ENCODE results near the gene CLN6. TPM values are rescaled to one million over a fixed set of nuclear protein-coding genes. Genes with fewer than 3 reads are reported as not detected.

CLN6 gene
- total RNA-seq, 3 donors from 2014 or later (not counting 1 experiment from before 2014, with no cell fraction given) = 14.9 to 19.0 (median 15.5) TPM

DNA sequence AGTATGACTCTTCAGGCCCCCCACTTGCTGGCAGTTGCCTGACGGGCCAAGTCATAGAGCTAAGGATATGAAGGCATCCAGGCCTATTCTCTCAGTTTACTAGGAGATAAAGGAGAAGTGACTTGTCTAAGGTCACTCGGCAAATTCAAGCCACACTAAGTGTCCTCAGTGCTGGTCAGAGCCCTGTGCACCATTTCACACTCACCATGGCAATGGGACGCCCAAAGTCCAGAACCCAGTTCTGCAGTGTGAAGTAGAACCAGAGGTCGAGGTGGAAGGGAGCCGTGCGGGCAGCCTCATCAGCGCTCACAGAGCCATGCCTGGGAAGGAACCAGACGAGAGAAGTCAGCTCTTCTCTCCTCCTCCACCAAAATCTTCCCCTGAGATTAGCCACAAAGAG lies 11.2 kb downstream of the CLN6 start:
- Histone ChIP-seq H3K4me3 (ENCODE audit: low read length) (no peak overlapping the region), H3K36me3 (ENCODE audit: control insufficient read depth, insufficient read depth, low read length) (peaks cover 4% of the 10 kb centered on the region), H3K9me3 (ENCODE audit: control insufficient read depth, insufficient read depth, low read length) (no peaks in the 10 kb centered on the region), H3K27ac (ENCODE audit: low read length) (no peak overlapping the region), H3K4me1 (ENCODE audit: control insufficient read depth, insufficient read depth, low read length) (no peaks in the 10 kb centered on the region), H3K27me3 (ENCODE audit: control insufficient read depth, insufficient read depth, low read length) (no peaks in the 10 kb centered on the region)
- no peak for DNase-seq
- no peaks in the 10 kb centered on the region for H3K9me3 Mint-ChIP-seq
- ATAC-seq = no peak
- H3K36me3 Mint-ChIP-seq = no peaks in the 10 kb centered on the region
- 94% methylated on average over 6 of the region's 8 CpGs for WGBS (ENCODE audit: insufficient coverage)
- H3K4me1 Mint-ChIP-seq = peaks cover 5% of the 10 kb centered on the region in 2 donors
- intact Hi-C loops (cut with micrococcal nuclease) = no loop called here
- no peak overlapping the region for H3K27ac Mint-ChIP-seq
- H3K27me3 Mint-ChIP-seq (ENCODE audit: low read depth in 2 of 2) = no peaks in the 10 kb centered on the region
- TF ChIP-seq, protein P1, sequence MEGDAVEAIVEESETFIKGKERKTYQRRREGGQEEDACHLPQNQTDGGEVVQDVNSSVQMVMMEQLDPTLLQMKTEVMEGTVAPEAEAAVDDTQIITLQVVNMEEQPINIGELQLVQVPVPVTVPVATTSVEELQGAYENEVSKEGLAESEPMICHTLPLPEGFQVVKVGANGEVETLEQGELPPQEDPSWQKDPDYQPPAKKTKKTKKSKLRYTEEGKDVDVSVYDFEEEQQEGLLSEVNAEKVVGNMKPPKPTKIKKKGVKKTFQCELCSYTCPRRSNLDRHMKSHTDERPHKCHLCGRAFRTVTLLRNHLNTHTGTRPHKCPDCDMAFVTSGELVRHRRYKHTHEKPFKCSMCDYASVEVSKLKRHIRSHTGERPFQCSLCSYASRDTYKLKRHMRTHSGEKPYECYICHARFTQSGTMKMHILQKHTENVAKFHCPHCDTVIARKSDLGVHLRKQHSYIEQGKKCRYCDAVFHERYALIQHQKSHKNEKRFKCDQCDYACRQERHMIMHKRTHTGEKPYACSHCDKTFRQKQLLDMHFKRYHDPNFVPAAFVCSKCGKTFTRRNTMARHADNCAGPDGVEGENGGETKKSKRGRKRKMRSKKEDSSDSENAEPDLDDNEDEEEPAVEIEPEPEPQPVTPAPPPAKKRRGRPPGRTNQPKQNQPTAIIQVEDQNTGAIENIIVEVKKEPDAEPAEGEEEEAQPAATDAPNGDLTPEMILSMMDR (IDR thresholded peaks at IDR 0.05) = no peak
- H3K4me3 Mint-ChIP-seq = no peak overlapping the region

DNA sequence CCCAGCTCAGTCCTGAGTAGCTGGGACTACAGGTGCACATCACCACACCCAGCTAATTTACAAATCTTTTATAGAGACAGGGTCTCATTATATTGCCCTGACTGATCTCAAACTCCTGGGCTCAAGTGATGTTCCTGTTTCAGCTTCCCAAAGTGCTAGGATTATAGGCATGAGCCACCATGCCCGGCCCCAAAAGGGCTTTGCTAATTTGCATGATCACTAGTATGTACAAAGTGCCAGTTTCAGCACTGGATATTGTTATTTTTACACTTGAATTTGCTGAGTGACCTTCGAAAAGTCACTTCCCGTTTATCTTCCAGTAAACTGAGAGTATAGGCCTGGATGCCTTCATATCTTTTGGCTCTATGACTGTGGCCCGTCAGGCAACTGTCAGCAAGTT lies 12.2 kb downstream of the CLN6 start:
- Mint-ChIP-seq H3K9me3 (no peaks in the 10 kb centered on the region), H3K36me3 (no peaks in the 10 kb centered on the region), H3K4me1 (peaks cover 0 to 5% of the 10 kb centered on the region in 2 donors), H3K27ac (no peak overlapping the region), H3K27me3 (ENCODE audit: low read depth in 2 of 2) (no peaks in the 10 kb centered on the region), H3K4me3 (no peak overlapping the region)
- ATAC-seq = no peak
- WGBS (ENCODE audit: insufficient coverage) = 96% methylated on average over 4 of the region's 4 CpGs
- H3K27me3 ChIP-seq (ENCODE audit: control insufficient read depth, insufficient read depth, low read length) = no peaks in the 10 kb centered on the region
- no peaks in the 10 kb centered on the region for H3K4me1 ChIP-seq (ENCODE audit: control insufficient read depth, insufficient read depth, low read length)
- intact Hi-C loops (cut with micrococcal nuclease) = no loop called here
- H3K36me3 ChIP-seq (ENCODE audit: control insufficient read depth, insufficient read depth, low read length) = peaks cover 4% of the 10 kb centered on the region
- H3K27ac ChIP-seq (ENCODE audit: low read length) = no peak overlapping the region
- no peak overlapping the region for H3K4me3 ChIP-seq (ENCODE audit: low read length)
- DNase-seq = no peak
- H3K9me3 ChIP-seq (ENCODE audit: control insufficient read depth, insufficient read depth, low read length) = no peaks in the 10 kb centered on the region
- TF ChIP-seq, protein P1 (IDR thresholded peaks at IDR 0.05) = no peak

DNA sequence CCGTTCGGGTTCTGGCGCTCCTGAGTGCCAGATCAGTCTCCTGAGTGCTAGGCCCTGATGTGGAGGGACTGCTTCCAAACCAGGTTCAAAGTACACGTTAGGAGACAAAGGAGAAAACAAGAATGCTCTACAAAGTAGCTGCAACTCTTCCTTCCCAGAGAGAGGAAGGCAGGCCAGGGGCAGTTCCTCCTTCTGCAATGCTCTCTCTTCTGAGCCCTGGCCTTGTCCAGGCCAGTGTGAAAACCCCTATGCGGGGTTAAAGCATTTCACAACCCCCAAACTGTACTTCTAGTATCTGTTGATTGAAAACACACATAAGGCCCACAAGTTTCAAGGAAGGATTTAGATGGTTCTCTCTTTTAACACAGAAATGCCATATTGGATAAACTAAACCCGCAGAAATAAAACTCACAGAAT lies 14.7 kb downstream of the CLN6 start:
- WGBS (ENCODE audit: insufficient coverage) = 89% methylated on average over 6 of the region's 6 CpGs
- DNase-seq (no peak), ATAC-seq (no peak)
- no peaks in the 10 kb centered on the region for H3K9me3 ChIP-seq (ENCODE audit: control insufficient read depth, insufficient read depth, low read length)
- TF ChIP-seq, protein P1 (IDR thresholded peaks at IDR 0.05) = no peak
- H3K27me3 ChIP-seq (ENCODE audit: control insufficient read depth, insufficient read depth, low read length) = no peaks in the 10 kb centered on the region
- Mint-ChIP-seq H3K4me3 (no peak overlapping the region), H3K27ac (no peak overlapping the region), H3K36me3 (no peaks in the 10 kb centered on the region), H3K27me3 (ENCODE audit: low read depth in 2 of 2) (no peaks in the 10 kb centered on the region), H3K9me3 (no peaks in the 10 kb centered on the region), H3K4me1 (peaks cover 5 to 6% of the 10 kb centered on the region in 2 donors)
- peaks cover 4% of the 10 kb centered on the region for H3K36me3 ChIP-seq (ENCODE audit: control insufficient read depth, insufficient read depth, low read length)
- intact Hi-C loops (cut with micrococcal nuclease) = no loop called here
- peaks cover 10% of the 10 kb centered on the region for H3K4me1 ChIP-seq (ENCODE audit: control insufficient read depth, insufficient read depth, low read length)
- H3K4me3 ChIP-seq (ENCODE audit: low read length) = no peak overlapping the region
- no peak overlapping the region for H3K27ac ChIP-seq (ENCODE audit: low read length)

Data from natural killer cell (primary cell).